Activated CD8-positive, alpha-beta memory T cell treated with anti-CD3 and anti-CD28 coated beads for 4 hours (primary cell): ENCODE data around the gene PI4KB.

Experiments
- DNase-seq, 2 donors: peaks; one replicate each; pipeline ENCODE4 v3.0.0-alpha.2; 2020; ENCODE audit warnings: low read depth in 2 of 2

Gene PI4KB

GRCh38 chr1:151346082-151346768 lies 19.0 kb upstream of the PI4KB start:
- no peak for DNase-seq

- no peak for DNase-seq
Observed at GRCh38 chr1:151344291-151344690, 17.1 kb upstream of the PI4KB start.

- DNase-seq: no peak
Observed at GRCh38 chr1:151343587-151343986, 16.4 kb upstream of the PI4KB start.

- no peak for DNase-seq
Observed at GRCh38 chr1:151342569-151342968, 15.4 kb upstream of the PI4KB start.

- DNase-seq: no peak
Observed at GRCh38 chr1:151342021-151342420, 14.8 kb upstream of the PI4KB start.

- DNase-seq: peak; percentile 15 to 27
Observed at GRCh38 chr1:151340870-151341754, 13.9 kb upstream of the PI4KB start.

- no peak for DNase-seq
Observed at GRCh38 chr1:151336556-151336955, 9.3 kb upstream of the PI4KB start.

GRCh38 chr1:151334822-151335221 lies 7.6 kb upstream of the PI4KB start:
- DNase-seq: no peak

GRCh38 chr1:151327903-151328674 lies 873 bp upstream of the PI4KB start:
- DNase-seq: no peak

- peak; percentile 30 to 49 for DNase-seq
Observed at GRCh38 chr1:151326619-151327222, 495 bp downstream of the PI4KB start.

- DNase-seq: no peak
Observed at GRCh38 chr1:151325646-151326429, 1.4 kb downstream of the PI4KB start.

- DNase-seq: no peak
Observed at GRCh38 chr1:151325231-151325630, 2.0 kb downstream of the PI4KB start.

GRCh38 chr1:151324390-151324930 lies 2.8 kb downstream of the PI4KB start:
- DNase-seq: no peak

- DNase-seq: no peak
Observed at GRCh38 chr1:151318975-151319374, 8.2 kb downstream of the PI4KB start.

- DNase-seq: no peak
Observed at GRCh38 chr1:151315565-151316235, 11.5 kb downstream of the PI4KB start.

- no peak for DNase-seq
Observed at GRCh38 chr1:151314137-151314875, 12.9 kb downstream of the PI4KB start.

GRCh38 chr1:151313501-151313900 lies 13.7 kb downstream of the PI4KB start:
- no peak for DNase-seq

- DNase-seq: no peak
Observed at GRCh38 chr1:151312826-151313225, 14.4 kb downstream of the PI4KB start.

GRCh38 chr1:151312411-151312810 lies 14.8 kb downstream of the PI4KB start:
- no peak for DNase-seq
